WERI-Rb-1 (cell line): Measurements from ENCODE around the gene TMEM107.
A peak's percentile ranks its signal among the peaks of the same experiment; 100 is the strongest.

Source experiments
- DNase-seq: peaks from one replicate; pipeline ENCODE4 v3.0.0-alpha.2; 2020
- H3K27ac ChIP-seq: fragments of 250-450 bp; sonication (Bioruptor Pico); 2 replicates; pipeline ENCODE4 v1.5.1; 2020; ENCODE audit warnings: mild to moderate bottlenecking, moderate library complexity
- H3K27me3 ChIP-seq: fragments of 250-450 bp; sonication (Bioruptor Pico); 2 replicates; pipeline ENCODE4 v1.5.1; 2021; ENCODE audit warnings: mild to moderate bottlenecking, low read depth, moderate library complexity; ENCODE audit not compliant: insufficient read depth, severe bottlenecking
- H3K36me3 ChIP-seq: fragments of 250-450 bp; sonication (Bioruptor Pico); 2 replicates; pipeline ENCODE4 v1.5.1; 2020; ENCODE audit warnings: mild to moderate bottlenecking, moderate library complexity
- H3K4me3 ChIP-seq: 2 replicates; pipeline ENCODE4 v1.5.1; 2011; ENCODE audit warnings: low read depth, mild to moderate bottlenecking, control low read depth, low read length
- H3K9me3 ChIP-seq: fragments of 250-450 bp; sonication (Bioruptor Pico); 2 replicates; pipeline ENCODE4 v1.5.1; 2021; ENCODE audit warnings: mild to moderate bottlenecking, moderate library complexity; ENCODE audit not compliant: severe bottlenecking
- TF ChIP-seq, protein P1 (sequence below): IDR thresholded peaks from 2 replicates; pipeline ENCODE4 v1.5.1; 2011; ENCODE audit warnings: low read depth, mild to moderate bottlenecking, control low read depth, inconsistent platforms, low read length

Gene TMEM107

GRCh38 chr17:8186446-8186786 lies 10.2 kb upstream of the TMEM107 start:
- Histone ChIP-seq H3K9me3 (no peaks in the 10 kb centered on the region), H3K36me3 (no peaks in the 10 kb centered on the region), H3K27ac (peak overlapping the region; percentile 85), H3K4me3 (peak overlapping the region; percentile 98), H3K27me3 (no peaks in the 10 kb centered on the region)
- TF ChIP-seq, protein P1, sequence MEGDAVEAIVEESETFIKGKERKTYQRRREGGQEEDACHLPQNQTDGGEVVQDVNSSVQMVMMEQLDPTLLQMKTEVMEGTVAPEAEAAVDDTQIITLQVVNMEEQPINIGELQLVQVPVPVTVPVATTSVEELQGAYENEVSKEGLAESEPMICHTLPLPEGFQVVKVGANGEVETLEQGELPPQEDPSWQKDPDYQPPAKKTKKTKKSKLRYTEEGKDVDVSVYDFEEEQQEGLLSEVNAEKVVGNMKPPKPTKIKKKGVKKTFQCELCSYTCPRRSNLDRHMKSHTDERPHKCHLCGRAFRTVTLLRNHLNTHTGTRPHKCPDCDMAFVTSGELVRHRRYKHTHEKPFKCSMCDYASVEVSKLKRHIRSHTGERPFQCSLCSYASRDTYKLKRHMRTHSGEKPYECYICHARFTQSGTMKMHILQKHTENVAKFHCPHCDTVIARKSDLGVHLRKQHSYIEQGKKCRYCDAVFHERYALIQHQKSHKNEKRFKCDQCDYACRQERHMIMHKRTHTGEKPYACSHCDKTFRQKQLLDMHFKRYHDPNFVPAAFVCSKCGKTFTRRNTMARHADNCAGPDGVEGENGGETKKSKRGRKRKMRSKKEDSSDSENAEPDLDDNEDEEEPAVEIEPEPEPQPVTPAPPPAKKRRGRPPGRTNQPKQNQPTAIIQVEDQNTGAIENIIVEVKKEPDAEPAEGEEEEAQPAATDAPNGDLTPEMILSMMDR: no peak
- no peak for DNase-seq

DNA sequence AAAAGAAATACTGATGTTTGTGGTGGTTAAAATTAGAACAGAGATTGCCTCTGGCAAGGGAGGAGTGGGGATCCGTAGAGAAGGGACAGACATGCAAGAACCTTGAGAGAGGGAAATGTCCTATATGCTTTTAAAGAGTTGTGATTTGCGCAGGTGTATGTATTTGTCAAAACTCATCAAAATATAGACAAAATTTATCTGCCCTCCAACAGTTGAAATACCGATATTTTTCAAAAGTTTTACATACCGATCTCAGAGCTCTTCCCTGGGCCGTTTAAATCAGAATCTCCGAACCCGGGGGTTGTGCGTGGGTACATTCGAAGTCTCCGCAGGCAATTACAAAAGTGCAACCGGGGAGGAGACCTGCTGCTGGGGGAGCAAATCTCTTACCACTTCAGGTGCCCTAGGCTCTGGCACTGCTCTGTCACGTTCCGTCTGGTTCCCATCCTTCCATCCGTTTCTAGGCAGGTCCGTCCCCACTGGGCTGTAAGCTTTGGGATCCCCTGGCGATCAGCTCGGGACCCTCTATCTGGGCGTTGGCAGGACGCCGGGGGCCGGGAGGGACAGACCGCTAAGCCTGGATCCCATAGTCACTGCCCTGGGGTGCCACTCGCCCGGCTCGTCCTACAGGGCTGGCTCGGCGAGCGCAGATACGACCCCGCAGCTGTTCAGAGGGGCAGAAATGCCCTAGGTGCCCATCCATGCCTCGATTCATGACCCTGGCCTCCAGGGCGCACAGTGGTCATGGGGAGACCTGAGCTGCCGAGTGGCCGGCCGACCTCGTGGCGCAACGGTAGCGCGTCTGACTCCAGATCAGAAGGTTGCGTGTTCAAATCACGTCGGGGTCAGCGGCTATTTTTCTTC lies 9.6 kb upstream of the TMEM107 start:
- TF ChIP-seq, protein P1: no peak
- Histone ChIP-seq H3K36me3 (no peaks in the 10 kb centered on the region), H3K9me3 (no peaks in the 10 kb centered on the region), H3K27ac (peak overlapping the region; percentile 85), H3K4me3 (peak overlapping the region; percentile 98), H3K27me3 (no peaks in the 10 kb centered on the region)
- peak; percentile 77 for DNase-seq

- Histone ChIP-seq H3K27ac (peak overlapping the region; percentile 89), H3K27me3 (no peaks in the 10 kb centered on the region), H3K9me3 (no peaks in the 10 kb centered on the region), H3K36me3 (no peaks in the 10 kb centered on the region), H3K4me3 (peak overlapping the region; percentile 65)
- DNase-seq: peak; percentile 51
- TF ChIP-seq, protein P1: no peak
Measured at GRCh38 chr17:8176998-8177731, 985 bp upstream of the TMEM107 start.

GRCh38 chr17:8175795-8176196 lies 384 bp downstream of the TMEM107 start:
- Histone ChIP-seq H3K27ac (peak overlapping the region; percentile 89), H3K27me3 (no peaks in the 10 kb centered on the region)
- no peak for DNase-seq

GRCh38 chr17:8173871-8174322 lies 2.3 kb downstream of the TMEM107 start:
- H3K27me3 ChIP-seq: no peaks in the 10 kb centered on the region
- no peak for DNase-seq
- H3K9me3 ChIP-seq: no peaks in the 10 kb centered on the region
- H3K4me3 ChIP-seq: peak overlapping the region; percentile 50
- peak overlapping the region; percentile 99 for H3K27ac ChIP-seq
- TF ChIP-seq, protein P1: no peak
- no peaks in the 10 kb centered on the region for H3K36me3 ChIP-seq

More at GRCh38 chr17:8175795-8176196, 384 bp downstream of the TMEM107 start:
- H3K4me3 ChIP-seq: peak overlapping the region; percentile 65
- H3K36me3 ChIP-seq: no peaks in the 10 kb centered on the region
- TF ChIP-seq, protein P1: no peak
- H3K9me3 ChIP-seq: no peaks in the 10 kb centered on the region
